Stimulated activated effector memory CD8-positive, alpha-beta T cell treated with anti-CD3 and anti-CD28 coated beads, Interleukin-12 subunit alpha, Interleukin-12 subunit beta, amount 100 ng/mL, for 72 hours (primary cell): ENCODE results near the gene AP1B1.
A peak's percentile ranks its signal among the peaks of the same experiment; 100 is the strongest.

ENCODE experiments used
- ATAC-seq: fragments of 150-1000 bp; cut with Tn5 transposase; 2 replicates; pipeline ENCODE4 v1.10.0; 2021
- DNase-seq, 2 donors: peaks; one replicate each; pipeline ENCODE4 v3.0.0; 2021 to 2022; ENCODE audit warnings: low spot score in 2 of 2
- H3K27ac Mint-ChIP-seq: one replicate; pipeline ENCODE4 v1.8.0; 2022; ENCODE audit warnings: mild to moderate bottlenecking, mixed read lengths
- H3K36me3 Mint-ChIP-seq: one replicate; pipeline ENCODE4 v1.8.0; 2022; ENCODE audit warnings: mild to moderate bottlenecking, mixed read lengths
- H3K4me1 Mint-ChIP-seq: one replicate; pipeline ENCODE4 v1.8.0; 2022; ENCODE audit warnings: mixed read lengths
- H3K4me3 Mint-ChIP-seq: one replicate; pipeline ENCODE4 v1.8.0; 2022; ENCODE audit warnings: mild to moderate bottlenecking, mixed read lengths
- H3K9me3 Mint-ChIP-seq: one replicate; pipeline ENCODE4 v1.8.0; 2022; ENCODE audit warnings: mixed read lengths

Gene AP1B1

DNA sequence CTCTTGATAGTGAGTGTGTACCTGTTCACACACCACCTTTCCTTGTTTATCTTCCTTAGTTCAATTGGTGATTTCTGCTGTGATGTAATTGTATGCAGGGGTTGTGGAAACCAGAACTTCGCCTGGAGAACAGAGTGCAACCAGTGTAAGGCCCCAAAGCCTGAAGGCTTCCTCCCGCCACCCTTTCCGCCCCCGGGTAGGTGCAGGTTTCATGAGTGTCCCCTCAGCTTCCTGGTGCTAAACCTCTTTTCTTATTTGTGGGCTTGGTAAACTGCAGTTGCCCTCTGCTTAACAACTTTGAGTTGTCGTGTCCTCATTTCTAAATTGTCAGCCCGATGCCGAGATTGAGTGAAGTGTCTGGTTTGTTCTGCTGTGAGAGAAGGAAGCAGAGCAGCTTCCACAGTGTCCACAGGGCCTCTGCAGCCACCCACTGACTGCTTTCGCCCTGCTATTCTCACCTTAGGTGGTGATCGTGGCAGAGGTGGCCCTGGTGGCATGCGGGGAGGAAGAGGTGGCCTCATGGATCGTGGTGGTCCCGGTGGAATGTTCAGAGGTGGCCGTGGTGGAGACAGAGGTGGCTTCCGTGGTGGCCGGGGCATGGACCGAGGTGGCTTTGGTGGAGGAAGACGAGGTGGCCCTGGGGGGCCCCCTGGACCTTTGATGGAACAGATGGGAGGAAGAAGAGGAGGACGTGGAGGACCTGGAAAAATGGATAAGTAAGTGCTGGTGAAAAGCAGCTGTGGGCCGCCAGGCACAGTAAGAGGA, 89.1 kb downstream of the AP1B1 start:
- ATAC-seq (no peak), DNase-seq (no peak)
- Mint-ChIP-seq H3K9me3 (no peaks in the 10 kb centered on the region), H3K36me3 (peaks cover 77% of the 10 kb centered on the region), H3K27ac (peak overlapping the region; percentile 86), H3K4me1 (peaks cover 22% of the 10 kb centered on the region), H3K4me3 (no peak overlapping the region)

DNA sequence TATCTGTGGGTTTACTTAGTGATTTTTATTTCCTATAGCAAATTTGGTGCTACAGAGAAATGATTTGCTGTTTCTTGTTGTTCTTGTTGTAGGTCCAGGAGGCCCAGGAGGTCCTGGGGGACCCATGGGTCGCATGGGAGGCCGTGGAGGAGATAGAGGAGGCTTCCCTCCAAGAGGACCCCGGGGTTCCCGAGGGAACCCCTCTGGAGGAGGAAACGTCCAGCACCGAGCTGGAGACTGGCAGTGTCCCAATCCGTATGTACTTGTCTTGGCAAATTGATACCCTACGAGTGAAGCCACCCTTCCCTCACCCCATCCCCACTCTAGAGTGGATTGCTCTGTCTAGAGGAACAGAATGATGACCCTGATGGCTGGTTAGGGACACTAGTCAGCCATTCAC, 89.7 kb downstream of the AP1B1 start:
- H3K4me3 Mint-ChIP-seq = no peak overlapping the region
- peaks cover 84% of the 10 kb centered on the region for H3K36me3 Mint-ChIP-seq
- ATAC-seq (no peak), DNase-seq (no peak)
- peak overlapping the region; percentile 86 for H3K27ac Mint-ChIP-seq
- no peaks in the 10 kb centered on the region for H3K9me3 Mint-ChIP-seq
- peaks cover 22% of the 10 kb centered on the region for H3K4me1 Mint-ChIP-seq

DNA sequence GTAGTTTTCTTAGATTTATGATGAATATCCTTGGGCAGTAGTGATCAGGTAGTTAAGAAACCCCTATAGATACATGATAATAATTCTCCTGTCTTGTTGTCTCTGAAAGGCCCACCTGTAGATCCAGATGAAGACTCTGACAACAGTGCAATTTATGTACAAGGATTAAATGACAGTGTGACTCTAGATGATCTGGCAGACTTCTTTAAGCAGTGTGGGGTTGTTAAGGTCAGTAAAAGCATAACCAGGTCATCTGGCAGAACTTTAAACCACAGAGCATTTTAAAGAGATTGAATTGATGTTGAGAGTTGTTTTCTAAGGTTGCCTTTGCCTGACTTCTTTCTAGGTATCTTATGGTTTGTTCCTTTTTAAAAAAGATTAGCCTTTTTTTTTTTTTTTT, 96.0 kb downstream of the AP1B1 start:
- Mint-ChIP-seq H3K27ac (no peak overlapping the region), H3K9me3 (no peaks in the 10 kb centered on the region), H3K4me1 (peaks cover 11% of the 10 kb centered on the region), H3K4me3 (no peak overlapping the region), H3K36me3 (peaks cover 100% of the 10 kb centered on the region)
- ATAC-seq (no peak), DNase-seq (no peak)

DNA sequence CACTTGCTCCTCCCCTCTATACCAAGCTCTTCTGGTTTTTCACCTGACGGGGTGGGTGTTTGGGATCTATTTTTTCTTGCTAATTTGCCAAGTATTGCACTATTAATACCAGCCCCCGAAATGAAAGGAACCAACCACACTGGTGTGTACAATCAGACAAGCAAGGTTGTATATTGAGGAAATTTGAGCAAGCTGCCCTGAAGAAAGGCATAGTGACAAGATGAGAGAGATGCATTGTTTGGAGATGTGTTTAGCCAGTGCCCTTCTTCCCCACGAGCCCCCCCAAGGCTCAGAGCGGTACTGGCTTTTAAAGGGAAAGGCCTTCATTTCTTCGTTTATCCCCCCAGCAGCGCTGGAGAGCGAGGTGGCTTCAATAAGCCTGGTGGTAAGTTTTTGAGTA, 97.2 kb downstream of the AP1B1 start:
- H3K9me3 Mint-ChIP-seq = no peaks in the 10 kb centered on the region
- no peak for ATAC-seq
- DNase-seq = no peak
- H3K27ac Mint-ChIP-seq = no peak overlapping the region
- H3K36me3 Mint-ChIP-seq = peaks cover 100% of the 10 kb centered on the region
- H3K4me3 Mint-ChIP-seq = no peak overlapping the region
- peaks cover 18% of the 10 kb centered on the region for H3K4me1 Mint-ChIP-seq

DNA sequence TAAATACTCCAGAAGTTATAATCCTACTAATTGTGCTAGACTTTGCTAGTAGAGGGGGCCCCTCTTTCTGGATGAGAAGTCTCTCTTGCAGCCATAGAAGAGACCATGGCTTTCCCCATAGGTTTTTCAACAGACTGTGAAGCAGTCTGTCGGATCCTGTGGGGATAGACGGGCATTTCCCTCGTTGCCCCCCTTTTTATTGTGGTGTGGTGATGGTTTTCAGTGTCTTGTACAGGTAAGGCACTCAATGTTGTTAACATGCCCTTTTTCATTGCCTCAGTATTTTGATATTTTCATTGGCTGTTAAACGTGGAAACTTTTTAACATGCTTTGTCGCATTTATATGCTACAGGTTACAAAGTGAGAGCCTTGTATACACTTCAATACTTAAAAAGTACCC, 98.3 kb downstream of the AP1B1 start:
- Mint-ChIP-seq H3K27ac (no peak overlapping the region), H3K36me3 (peaks cover 100% of the 10 kb centered on the region), H3K9me3 (no peaks in the 10 kb centered on the region), H3K4me1 (peaks cover 18% of the 10 kb centered on the region), H3K4me3 (no peak overlapping the region)
- ATAC-seq (no peak), DNase-seq (no peak)

DNA sequence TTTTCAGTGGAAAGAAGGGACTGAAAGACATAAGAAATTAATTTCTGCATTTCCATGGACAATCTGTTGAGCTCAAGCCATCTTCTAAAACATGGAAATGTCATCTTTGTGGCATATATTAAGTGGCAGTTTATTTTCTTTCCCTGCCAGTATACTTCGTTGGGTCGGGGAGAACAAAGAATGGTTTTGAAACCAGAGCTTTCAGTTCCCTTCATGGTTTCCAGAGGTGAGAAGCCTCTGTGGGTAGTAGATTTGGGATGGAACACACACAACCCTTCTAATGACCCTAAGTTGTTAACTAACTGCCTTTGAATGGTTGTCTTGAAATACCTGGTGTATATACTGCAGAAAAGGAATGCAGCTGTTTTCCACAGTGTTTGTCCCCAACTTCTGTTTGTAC, 99.5 kb downstream of the AP1B1 start:
- H3K36me3 Mint-ChIP-seq = peaks cover 100% of the 10 kb centered on the region

DNA sequence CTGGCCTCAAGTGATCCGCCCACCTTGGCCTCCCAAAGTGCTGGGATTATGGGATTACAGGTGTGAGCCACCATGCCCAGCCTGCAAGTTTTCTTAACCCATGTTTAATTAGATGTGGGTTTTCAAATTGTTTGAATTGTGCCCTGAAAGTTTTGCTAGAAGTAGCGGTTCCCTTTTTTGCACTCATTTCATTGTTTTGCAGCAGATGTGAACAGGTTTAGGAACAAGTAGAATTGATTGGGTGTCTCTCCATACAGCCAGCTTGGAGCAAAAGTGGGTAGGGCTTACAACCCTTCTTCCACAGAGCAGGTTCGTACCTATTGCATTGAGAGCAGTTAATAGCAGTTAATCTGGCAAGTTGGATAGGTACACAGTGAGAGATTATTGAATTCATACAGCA, 104.2 kb downstream of the AP1B1 start:
- Mint-ChIP-seq H3K4me3 (no peak overlapping the region), H3K27ac (no peak overlapping the region), H3K9me3 (no peaks in the 10 kb centered on the region), H3K4me1 (peaks cover 19% of the 10 kb centered on the region), H3K36me3 (peaks cover 100% of the 10 kb centered on the region)
- DNase-seq = no peak
- no peak for ATAC-seq

More for the DNA sequence above, 99.5 kb downstream of the AP1B1 start:
- no peak overlapping the region for H3K4me3 Mint-ChIP-seq
- DNase-seq (no peak), ATAC-seq (no peak)
- H3K9me3 Mint-ChIP-seq = no peaks in the 10 kb centered on the region
- peaks cover 18% of the 10 kb centered on the region for H3K4me1 Mint-ChIP-seq
- peak overlapping the region; percentile 88 for H3K27ac Mint-ChIP-seq

DNA sequence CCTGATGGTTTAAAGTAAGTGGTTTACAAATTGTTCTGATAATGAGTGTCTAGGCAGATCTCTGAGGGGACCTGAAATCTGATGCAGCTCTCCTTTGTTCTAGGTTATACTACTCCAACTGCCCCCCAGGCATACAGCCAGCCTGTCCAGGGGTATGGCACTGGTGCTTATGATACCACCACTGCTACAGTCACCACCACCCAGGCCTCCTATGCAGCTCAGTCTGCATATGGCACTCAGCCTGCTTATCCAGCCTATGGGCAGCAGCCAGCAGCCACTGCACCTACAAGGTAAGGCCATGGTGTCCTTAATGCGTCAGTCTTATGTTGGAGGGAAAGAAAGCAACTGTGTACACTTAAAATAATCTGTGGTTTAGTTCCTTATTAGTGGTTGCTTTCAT, 110.4 kb downstream of the AP1B1 start:
- H3K4me1 Mint-ChIP-seq = peaks cover 55% of the 10 kb centered on the region
- H3K27ac Mint-ChIP-seq = peak overlapping the region; percentile 41
- DNase-seq (no peak), ATAC-seq (no peak)
- peaks cover 100% of the 10 kb centered on the region for H3K36me3 Mint-ChIP-seq
- no peak overlapping the region for H3K4me3 Mint-ChIP-seq
- no peaks in the 10 kb centered on the region for H3K9me3 Mint-ChIP-seq
